Thyroid gland (tissue), 4 donors: ENCODE data around the gene EBF3.

ENCODE experiments used
- POLR2A ChIP-seq, 2 donors: fragments of 450-650 bp; IDR thresholded peaks; one replicate each; pipeline ENCODE4 v1.6.1; 2017; ENCODE audit warnings: antibody characterized with exemption in 2 of 2, mild to moderate bottlenecking in 2 of 2, moderate library complexity in 1 of 2
- TF ChIP-seq, protein P1 (sequence below), 6 experiments: fragments of 200-600 bp in 3 of 6; fragments of 450-650 bp in 3 of 6; sonication (generic) in 3 of 6; IDR thresholded peaks; one replicate each; pipeline ENCODE4 v1.5.1; 2016 to 2019; ENCODE audit warnings: antibody characterized with exemption in 6 of 6, mild to moderate bottlenecking in 2 of 6, inconsistent platforms in 1 of 6, moderate library complexity in 1 of 6

- TF ChIP-seq, protein P1, sequence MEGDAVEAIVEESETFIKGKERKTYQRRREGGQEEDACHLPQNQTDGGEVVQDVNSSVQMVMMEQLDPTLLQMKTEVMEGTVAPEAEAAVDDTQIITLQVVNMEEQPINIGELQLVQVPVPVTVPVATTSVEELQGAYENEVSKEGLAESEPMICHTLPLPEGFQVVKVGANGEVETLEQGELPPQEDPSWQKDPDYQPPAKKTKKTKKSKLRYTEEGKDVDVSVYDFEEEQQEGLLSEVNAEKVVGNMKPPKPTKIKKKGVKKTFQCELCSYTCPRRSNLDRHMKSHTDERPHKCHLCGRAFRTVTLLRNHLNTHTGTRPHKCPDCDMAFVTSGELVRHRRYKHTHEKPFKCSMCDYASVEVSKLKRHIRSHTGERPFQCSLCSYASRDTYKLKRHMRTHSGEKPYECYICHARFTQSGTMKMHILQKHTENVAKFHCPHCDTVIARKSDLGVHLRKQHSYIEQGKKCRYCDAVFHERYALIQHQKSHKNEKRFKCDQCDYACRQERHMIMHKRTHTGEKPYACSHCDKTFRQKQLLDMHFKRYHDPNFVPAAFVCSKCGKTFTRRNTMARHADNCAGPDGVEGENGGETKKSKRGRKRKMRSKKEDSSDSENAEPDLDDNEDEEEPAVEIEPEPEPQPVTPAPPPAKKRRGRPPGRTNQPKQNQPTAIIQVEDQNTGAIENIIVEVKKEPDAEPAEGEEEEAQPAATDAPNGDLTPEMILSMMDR (IDR thresholded peaks at IDR 0.05) = no peak
- no peak for TF ChIP-seq POLR2A (IDR thresholded peaks at IDR 0.05)
These were observed 38.5 kb upstream of the EBF3 start for GRCh38 chr10:130002606-130003005.
